GM18505 (cell line): ENCODE measurements around the gene PDGFRB.
"Not testable (repeated sequence)": the region's sequence is repeated elsewhere in the genome, so short reads cannot be mapped to it uniquely, and the experiment has no call there.

Source experiments
- ATAC-seq: cut with Tn5 transposase; IDR thresholded peaks from one replicate; pipeline ENCODE4 v1.9.1; 2021; ENCODE audit not compliant: unreplicated experiment
- POLR2A ChIP-seq: IDR thresholded peaks from 4 replicates; pipeline ENCODE4 v1.6.1; 2011; ENCODE audit warnings: borderline replicate concordance; ENCODE audit not compliant: insufficient read depth, insufficient read length; ENCODE audit errors: extremely low read depth

The PDGFRB gene

DNA sequence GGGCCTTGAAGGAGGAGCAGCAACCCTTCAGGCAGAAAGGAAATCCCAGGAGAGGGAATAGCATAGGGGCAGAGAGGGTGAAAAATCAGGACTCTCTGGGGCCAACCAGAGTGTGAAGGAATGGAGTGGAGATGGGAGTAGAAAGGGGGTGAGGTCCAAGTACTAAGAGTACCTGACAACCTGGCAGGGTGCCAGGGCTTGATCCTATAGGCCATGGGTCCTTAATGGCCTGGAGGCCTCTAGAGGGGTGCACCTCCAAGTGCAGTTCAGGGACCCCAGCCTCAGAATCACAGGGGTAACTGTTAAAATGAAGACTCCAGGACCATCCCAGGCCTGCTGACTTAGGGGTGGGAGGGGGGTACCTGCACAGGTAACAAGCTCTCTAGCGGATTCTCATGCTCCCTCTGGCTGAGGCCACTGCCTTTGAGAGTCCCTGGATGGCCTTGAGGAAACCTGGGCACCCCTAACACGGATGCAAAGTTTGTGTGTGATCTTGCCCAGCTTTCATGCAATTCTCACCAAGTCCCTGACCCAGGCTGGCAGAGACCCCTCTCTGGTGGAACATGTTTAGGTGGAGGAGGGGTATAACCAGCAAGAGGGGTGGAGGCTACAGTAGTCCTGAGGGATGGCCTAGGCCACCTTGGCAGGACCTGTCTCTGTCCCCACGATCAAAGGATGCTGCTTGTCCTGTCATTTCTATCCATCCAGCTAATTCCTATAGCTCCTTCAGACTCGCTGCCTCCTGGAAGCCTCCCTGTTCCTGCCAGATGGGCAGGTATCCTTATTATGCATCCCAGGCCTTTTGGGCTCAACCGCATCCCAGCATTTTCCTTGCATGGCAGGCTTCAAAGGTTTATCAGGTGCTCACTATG lies 51.7 kb downstream of the PDGFRB start:
- ATAC-seq = no peak
- no peak for TF ChIP-seq POLR2A

DNA sequence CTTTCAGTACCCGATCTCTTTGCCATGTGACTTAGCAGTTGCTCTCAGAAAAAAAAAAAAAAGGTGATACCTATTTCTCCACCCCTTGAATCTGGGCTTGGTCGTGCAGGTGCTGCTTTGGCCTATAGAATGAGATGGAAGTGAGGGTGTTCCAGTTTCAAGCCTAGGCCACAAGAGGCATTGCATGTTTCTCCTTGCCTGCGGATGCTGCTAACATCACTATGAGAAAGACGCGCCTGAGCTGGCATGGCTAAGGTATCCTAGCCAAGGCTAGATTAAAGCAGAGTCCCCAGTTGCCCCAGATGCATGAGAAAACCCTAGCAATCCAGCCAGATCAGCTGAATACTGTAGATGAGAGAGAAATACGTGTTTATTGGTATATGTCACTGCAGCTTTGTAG lies 54.6 kb downstream of the PDGFRB start:
- ATAC-seq = no peak
- TF ChIP-seq POLR2A = no peak

DNA sequence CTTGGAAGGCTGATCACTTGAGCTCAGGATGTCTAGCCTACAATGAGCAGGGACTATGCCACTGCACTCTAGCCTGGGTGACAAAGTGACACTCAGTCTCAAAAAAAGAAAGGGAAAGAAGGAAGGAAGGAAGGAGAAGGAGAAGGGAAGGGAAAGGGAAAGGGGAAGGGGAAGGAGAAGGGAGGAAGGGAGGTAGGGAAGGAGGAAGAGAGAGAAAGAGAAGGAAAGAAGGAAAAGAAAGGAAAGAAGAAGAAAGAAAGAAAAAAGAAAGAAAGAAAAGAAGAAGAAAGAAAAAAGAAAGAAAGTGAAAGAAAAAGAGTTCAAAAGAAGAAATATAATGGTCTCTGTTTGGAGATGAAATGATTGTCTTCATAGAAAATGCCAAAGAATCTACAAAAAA lies 58.5 kb downstream of the PDGFRB start:
- no peak for ATAC-seq
- no peak for TF ChIP-seq POLR2A

GRCh38 chr5:150092159-150092787 lies 63.4 kb downstream of the PDGFRB start:
- no peak for TF ChIP-seq POLR2A
- no peak for ATAC-seq

DNA sequence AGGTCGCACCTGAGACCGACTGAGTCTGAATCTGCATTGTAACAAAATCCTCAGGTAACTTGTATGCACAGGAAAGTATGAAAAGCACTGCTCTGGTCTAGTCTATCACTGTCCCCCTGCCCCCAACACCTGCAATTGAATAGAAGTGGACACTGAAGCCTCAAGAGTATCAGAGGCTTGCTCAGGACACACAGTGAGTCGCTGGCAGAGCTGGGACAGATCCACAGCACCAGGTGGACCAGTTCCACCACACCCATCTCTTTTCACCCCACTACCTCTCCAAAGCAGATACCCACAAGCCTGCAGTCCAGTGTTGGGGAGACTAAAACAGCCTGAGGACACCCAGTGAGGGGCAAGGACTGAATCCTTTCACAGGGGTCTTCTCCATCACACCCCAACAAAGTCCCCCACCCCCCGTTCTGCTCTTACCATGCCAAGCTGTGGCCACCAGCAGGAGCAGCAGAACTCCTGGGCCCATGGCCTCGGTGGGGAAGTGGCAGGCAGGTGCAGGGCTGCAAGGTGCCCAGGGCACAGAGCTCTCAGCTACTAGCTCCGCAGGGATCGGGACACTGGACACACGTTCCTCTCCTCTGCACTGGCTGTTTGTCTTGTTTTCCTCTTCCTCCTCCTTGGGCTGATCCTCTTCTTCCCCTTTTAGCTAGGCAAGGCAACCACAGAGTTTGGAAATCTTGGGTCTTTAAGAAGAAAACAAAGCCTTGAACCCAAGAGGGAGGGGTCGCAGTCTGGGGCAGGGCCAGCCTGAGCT lies 69.5 kb downstream of the PDGFRB start, which contains the start of gene CSF1R:
TSS of gene CSF1R (minus strand) at position 605 of the 766 bp plus-strand sequence. CDS start at position 478, 127 bp downstream.
- ATAC-seq = no peak
- no peak for TF ChIP-seq POLR2A

DNA sequence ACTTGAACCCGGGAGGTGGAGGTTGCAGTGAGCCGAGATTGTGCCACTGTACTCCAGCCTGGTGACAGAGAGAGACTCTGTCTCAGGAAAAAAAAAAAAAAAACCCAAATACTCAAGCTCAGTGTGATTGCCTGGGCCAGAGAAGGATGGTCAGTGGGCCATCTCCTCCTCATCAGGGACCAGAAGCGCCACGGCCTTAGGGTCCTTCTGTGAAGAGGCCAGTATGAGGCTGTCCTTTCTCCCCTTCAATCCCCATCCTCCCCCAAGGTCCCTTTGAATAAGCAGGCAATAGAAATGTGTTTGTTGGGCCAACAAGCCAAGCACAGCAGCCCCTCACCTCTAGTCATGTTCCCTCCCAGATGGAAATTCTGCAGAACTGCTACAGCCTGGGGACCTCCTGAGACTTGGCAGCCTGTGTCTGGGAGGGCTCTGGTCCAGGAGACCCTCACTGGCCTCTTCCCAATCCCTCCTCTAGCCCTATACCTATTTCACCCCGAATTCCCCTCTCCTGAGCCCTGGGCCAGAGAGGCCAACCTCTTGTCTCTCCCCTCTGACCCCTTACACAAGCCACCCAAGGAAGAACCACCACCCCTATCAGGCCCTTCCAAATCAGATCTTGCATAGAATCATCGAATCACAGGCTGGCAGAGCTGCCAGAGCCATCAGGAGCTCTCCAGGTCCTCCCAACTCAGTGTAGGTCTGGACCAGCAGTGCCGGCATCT lies 70.3 kb downstream of the PDGFRB start:
- ATAC-seq = no peak
- no peak for TF ChIP-seq POLR2A

GRCh38 chr5:150084754-150085153 lies 70.9 kb downstream of the PDGFRB start:
- ATAC-seq = not testable (repeated sequence)

DNA sequence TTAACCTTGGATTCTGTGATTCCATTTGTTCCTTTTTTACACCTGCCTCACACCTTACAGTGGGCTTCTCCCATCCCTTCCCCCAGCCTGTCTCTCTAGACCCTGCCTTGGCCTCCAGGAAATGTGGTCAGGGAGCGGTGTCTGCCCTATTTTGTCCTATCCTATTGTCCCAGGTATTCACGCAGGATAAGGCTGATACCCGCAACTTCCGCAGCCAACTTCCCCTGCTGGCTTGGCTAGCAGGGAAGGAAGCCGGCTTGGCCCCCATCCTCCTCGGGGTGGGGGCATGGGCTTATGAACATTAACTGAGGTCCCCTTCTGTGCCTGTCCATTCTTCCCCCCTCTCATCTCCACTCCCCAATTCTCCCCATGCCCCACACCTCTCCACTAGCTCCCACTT lies 72.8 kb downstream of the PDGFRB start:
- no peak for TF ChIP-seq POLR2A
- ATAC-seq = no peak

- no peak for TF ChIP-seq POLR2A
- ATAC-seq = peak; percentile 15
Observed at GRCh38 chr5:150082374-150082773, 73.3 kb downstream of the PDGFRB start.

- ATAC-seq = peak; percentile 89
- TF ChIP-seq POLR2A = peak; percentile 33
Observed at GRCh38 chr5:150081541-150082283, 73.9 kb downstream of the PDGFRB start.

GRCh38 chr5:150080696-150081435 lies 74.8 kb downstream of the PDGFRB start:
- no peak for ATAC-seq
- no peak for TF ChIP-seq POLR2A

- no peak for ATAC-seq
- TF ChIP-seq POLR2A = no peak
Observed at GRCh38 chr5:150079909-150080461, 75.7 kb downstream of the PDGFRB start.
